ENCODE measurements around the gene TMEM132D.

The TMEM132D gene

GRCh38 chr12:129409281-129409680, 494.5 kb downstream of the TMEM132D start:
- no peak for DNase-seq

GRCh38 chr12:129404556-129404955, 499.3 kb downstream of the TMEM132D start:
- no peak for DNase-seq

GRCh38 chr12:129401572-129401971, 502.3 kb downstream of the TMEM132D start:
- DNase-seq: no peak

- no peak for DNase-seq
These were observed 509.5 kb downstream of the TMEM132D start for GRCh38 chr12:129394177-129394825.

- no peak for DNase-seq
These were observed 510.4 kb downstream of the TMEM132D start for GRCh38 chr12:129393357-129393937.

- DNase-seq: no peak
These were observed 518.2 kb downstream of the TMEM132D start for GRCh38 chr12:129385637-129385990.

GRCh38 chr12:129383956-129384355, 519.9 kb downstream of the TMEM132D start:
- no peak for DNase-seq

GRCh38 chr12:129381715-129382114, 522.1 kb downstream of the TMEM132D start:
- DNase-seq: no peak

- DNase-seq: no peak
These were observed 524.6 kb downstream of the TMEM132D start for GRCh38 chr12:129379076-129379804.

- DNase-seq: no peak
These were observed 525.3 kb downstream of the TMEM132D start for GRCh38 chr12:129378496-129378895.

- no peak for DNase-seq
These were observed 530.1 kb downstream of the TMEM132D start for GRCh38 chr12:129373746-129374145.

GRCh38 chr12:129372876-129373275, 530.9 kb downstream of the TMEM132D start:
- no peak for DNase-seq

GRCh38 chr12:129372348-129372747, 531.5 kb downstream of the TMEM132D start:
- no peak for DNase-seq

- DNase-seq: no peak
These were observed 532.6 kb downstream of the TMEM132D start for GRCh38 chr12:129371268-129371667.

GRCh38 chr12:129366656-129367055, 537.2 kb downstream of the TMEM132D start:
- no peak for DNase-seq

- no peak for DNase-seq
These were observed 540.8 kb downstream of the TMEM132D start for GRCh38 chr12:129363041-129363440.

- DNase-seq: no peak
These were observed 546.6 kb downstream of the TMEM132D start for GRCh38 chr12:129357233-129357632.

GRCh38 chr12:129351481-129351880, 552.3 kb downstream of the TMEM132D start:
- DNase-seq: no peak

- DNase-seq: no peak
These were observed 564.5 kb downstream of the TMEM132D start for GRCh38 chr12:129339336-129339735.

- no peak for DNase-seq
These were observed 566.4 kb downstream of the TMEM132D start for GRCh38 chr12:129337413-129337812.

- DNase-seq: no peak
These were observed 568.1 kb downstream of the TMEM132D start for GRCh38 chr12:129335773-129336172.

GRCh38 chr12:129332286-129332685, 571.5 kb downstream of the TMEM132D start:
- DNase-seq: no peak

- DNase-seq: no peak
These were observed 572.3 kb downstream of the TMEM132D start for GRCh38 chr12:129331356-129332085.

GRCh38 chr12:129328235-129328634, 575.6 kb downstream of the TMEM132D start:
- DNase-seq: no peak
